ENCODE data around the gene TSPO2.
"Not testable (repeated sequence)": the region's sequence is repeated elsewhere in the genome, so short reads cannot be mapped to it uniquely, and the experiment has no call there.

TSPO2 gene

GRCh38 chr6:41042226-41043055 lies at the start of gene TSPO2:
Gene TSPO2 (plus strand): TSS chr6:41042467. CDS start chr6:41042986, 519 bp downstream.
- DNase-seq (ENCODE audit: low read depth): no peak

GRCh38 chr6:40992746-40993145 lies 49.5 kb upstream of the TSPO2 start:
- no peak for DNase-seq (ENCODE audit: low read depth)

GRCh38 chr6:40996591-40997233 lies 45.6 kb upstream of the TSPO2 start:
- DNase-seq (ENCODE audit: low read depth): peak; percentile 2

- peak; percentile 74 for DNase-seq (ENCODE audit: low read depth)
Observed at GRCh38 chr6:40997234-40997957, 44.9 kb upstream of the TSPO2 start.

GRCh38 chr6:40998661-40999060 lies 43.6 kb upstream of the TSPO2 start:
- no peak for DNase-seq (ENCODE audit: low read depth)

- DNase-seq (ENCODE audit: low read depth): peak; percentile 15
Observed at GRCh38 chr6:40999569-40999968, 42.7 kb upstream of the TSPO2 start.

- DNase-seq (ENCODE audit: low read depth): no peak
Observed at GRCh38 chr6:41000248-41000647, 42.0 kb upstream of the TSPO2 start.

- DNase-seq (ENCODE audit: low read depth): no peak
Observed at GRCh38 chr6:41002168-41002567, 40.1 kb upstream of the TSPO2 start.

- peak; percentile 53 for DNase-seq (ENCODE audit: low read depth)
Observed at GRCh38 chr6:41006217-41006616, 36.0 kb upstream of the TSPO2 start.

GRCh38 chr6:41006980-41007379 lies 35.3 kb upstream of the TSPO2 start:
- DNase-seq (ENCODE audit: low read depth): not testable (repeated sequence)

- no peak for DNase-seq (ENCODE audit: low read depth)
Observed at GRCh38 chr6:41008011-41008410, 34.3 kb upstream of the TSPO2 start.

GRCh38 chr6:41009669-41010068 lies 32.6 kb upstream of the TSPO2 start:
- DNase-seq (ENCODE audit: low read depth): no peak

GRCh38 chr6:41011673-41012072 lies 30.6 kb upstream of the TSPO2 start:
- DNase-seq (ENCODE audit: low read depth): no peak

- no peak for DNase-seq (ENCODE audit: low read depth)
Observed at GRCh38 chr6:41013466-41014153, 28.7 kb upstream of the TSPO2 start.

- no peak for DNase-seq (ENCODE audit: low read depth)
Observed at GRCh38 chr6:41014780-41015179, 27.5 kb upstream of the TSPO2 start.

- not testable (repeated sequence) for DNase-seq (ENCODE audit: low read depth)
Observed at GRCh38 chr6:41015860-41016259, 26.4 kb upstream of the TSPO2 start.

- DNase-seq (ENCODE audit: low read depth): no peak
Observed at GRCh38 chr6:41017663-41018062, 24.6 kb upstream of the TSPO2 start.

GRCh38 chr6:41021832-41022231 lies 20.4 kb upstream of the TSPO2 start:
- peak; percentile 49 for DNase-seq (ENCODE audit: low read depth)

- peak; percentile 28 for DNase-seq (ENCODE audit: low read depth)
Observed at GRCh38 chr6:41022294-41022693, 20.0 kb upstream of the TSPO2 start.

GRCh38 chr6:41023114-41023513 lies 19.2 kb upstream of the TSPO2 start:
- DNase-seq (ENCODE audit: low read depth): no peak

GRCh38 chr6:41025966-41026530 lies 16.2 kb upstream of the TSPO2 start:
- DNase-seq (ENCODE audit: low read depth): no peak

GRCh38 chr6:41027241-41027640 lies 15.0 kb upstream of the TSPO2 start:
- DNase-seq (ENCODE audit: low read depth): no peak
